ENCODE results near the gene FUOM.

DNA sequence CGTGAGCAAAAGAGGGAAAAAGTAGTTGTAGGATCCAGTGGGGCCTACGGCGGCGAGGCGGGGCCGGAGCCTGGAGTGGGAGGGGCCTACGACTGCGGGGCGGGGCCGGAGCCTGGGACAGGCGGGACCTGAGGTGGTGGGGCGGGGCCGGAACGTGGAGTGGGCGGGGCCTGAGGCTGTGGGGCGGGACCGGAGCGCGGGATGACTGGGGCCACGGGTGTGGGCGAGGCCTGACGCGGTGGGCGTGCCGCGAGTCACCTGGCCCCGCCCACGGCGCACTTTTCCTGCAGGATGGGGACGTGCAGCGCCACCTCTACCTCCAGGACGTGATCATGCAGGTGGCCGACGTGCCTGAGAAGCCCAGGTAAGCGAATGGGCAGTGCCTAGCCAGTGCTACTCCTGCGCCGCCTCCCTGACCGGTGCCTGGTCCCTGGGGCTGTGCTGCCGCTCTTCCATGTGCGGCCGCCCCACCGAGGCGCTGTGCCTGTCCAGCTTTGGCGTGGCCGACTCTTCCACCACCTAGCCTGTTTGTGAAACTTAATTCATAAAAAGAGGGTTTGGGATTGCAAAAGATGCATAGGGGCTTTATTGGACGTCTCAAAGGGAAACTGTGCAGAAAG, 48.6 kb downstream of the FUOM start:
- TF ChIP-seq, protein P1, sequence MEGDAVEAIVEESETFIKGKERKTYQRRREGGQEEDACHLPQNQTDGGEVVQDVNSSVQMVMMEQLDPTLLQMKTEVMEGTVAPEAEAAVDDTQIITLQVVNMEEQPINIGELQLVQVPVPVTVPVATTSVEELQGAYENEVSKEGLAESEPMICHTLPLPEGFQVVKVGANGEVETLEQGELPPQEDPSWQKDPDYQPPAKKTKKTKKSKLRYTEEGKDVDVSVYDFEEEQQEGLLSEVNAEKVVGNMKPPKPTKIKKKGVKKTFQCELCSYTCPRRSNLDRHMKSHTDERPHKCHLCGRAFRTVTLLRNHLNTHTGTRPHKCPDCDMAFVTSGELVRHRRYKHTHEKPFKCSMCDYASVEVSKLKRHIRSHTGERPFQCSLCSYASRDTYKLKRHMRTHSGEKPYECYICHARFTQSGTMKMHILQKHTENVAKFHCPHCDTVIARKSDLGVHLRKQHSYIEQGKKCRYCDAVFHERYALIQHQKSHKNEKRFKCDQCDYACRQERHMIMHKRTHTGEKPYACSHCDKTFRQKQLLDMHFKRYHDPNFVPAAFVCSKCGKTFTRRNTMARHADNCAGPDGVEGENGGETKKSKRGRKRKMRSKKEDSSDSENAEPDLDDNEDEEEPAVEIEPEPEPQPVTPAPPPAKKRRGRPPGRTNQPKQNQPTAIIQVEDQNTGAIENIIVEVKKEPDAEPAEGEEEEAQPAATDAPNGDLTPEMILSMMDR (IDR thresholded peaks at IDR 0.05) = no peak
- peak in 1 of 2 donors; percentile 19 for TF ChIP-seq POLR2AphosphoS5 (IDR thresholded peaks at IDR 0.05; ENCODE audit: insufficient read depth in 1 of 2, low read depth in 1 of 2)
